GM23338 (cell line): Measurements from ENCODE around the gene KLK2. TPM values are rescaled to one million over a fixed set of nuclear protein-coding genes. Genes with fewer than 3 reads are reported as not detected.

Experiments used
- ATAC-seq: fragments of 200-7000 bp; cut with Tn5 transposase; 3 replicates; pipeline ENCODE4 v1.9.1; 2020
- DNase-seq: peaks from one replicate; pipeline ENCODE4 v3.0.0-alpha.2; 2015; ENCODE audit warnings: low spot score
- H2AFZ ChIP-seq: fragments of 200-600 bp; sonication (generic); 2 replicates; pipeline ENCODE4 v1.8.0; 2016; ENCODE audit warnings: antibody characterized with exemption, mild to moderate bottlenecking, moderate library complexity
- H3F3A ChIP-seq: fragments of 200-600 bp; sonication (generic); replicated peaks from 2 replicates; pipeline ENCODE4 v1.8.0; 2017; ENCODE audit warnings: antibody characterized with exemption, mixed run types, low read depth
- H3K27ac ChIP-seq: fragments of 200-600 bp; sonication (generic); 2 replicates; pipeline ENCODE4 v1.6.1; 2016; ENCODE audit warnings: low read depth
- H3K27me3 ChIP-seq: fragments of 200-600 bp; sonication (generic); 2 replicates; pipeline ENCODE4 v1.8.0; 2016; ENCODE audit warnings: mild to moderate bottlenecking, mixed run types, moderate library complexity; ENCODE audit not compliant: insufficient read depth
- H3K36me3 ChIP-seq: fragments of 200-600 bp; sonication (generic); 2 replicates; pipeline ENCODE4 v1.8.0; 2016; ENCODE audit warnings: mild to moderate bottlenecking; ENCODE audit not compliant: insufficient read depth
- H3K4me1 ChIP-seq: fragments of 200-600 bp; sonication (generic); 2 replicates; pipeline ENCODE4 v1.8.0; 2016; ENCODE audit warnings: mild to moderate bottlenecking, moderate library complexity; ENCODE audit not compliant: insufficient read depth
- H3K4me2 ChIP-seq: fragments of 200-600 bp; sonication (generic); 2 replicates; pipeline ENCODE4 v1.7.1; 2017; ENCODE audit warnings: mixed run types
- H3K4me3 ChIP-seq: fragments of 200-600 bp; sonication (generic); 2 replicates; pipeline ENCODE4 v1.6.1; 2016; ENCODE audit warnings: mixed run types
- H3K79me2 ChIP-seq: fragments of 200-600 bp; sonication (generic); replicated peaks from 2 replicates; pipeline ENCODE4 v1.8.0; 2017; ENCODE audit warnings: mild to moderate bottlenecking; ENCODE audit not compliant: insufficient read depth
- H3K9me2 ChIP-seq: fragments of 200-600 bp; sonication (generic); 2 replicates; pipeline ENCODE4 v1.8.0; 2017; ENCODE audit not compliant: insufficient read depth
- H4K20me1 ChIP-seq: fragments of 200-600 bp; sonication (generic); replicated peaks from 2 replicates; pipeline ENCODE4 v1.8.0; 2017; ENCODE audit warnings: mild to moderate bottlenecking; ENCODE audit not compliant: insufficient read depth
- H3K27ac Mint-ChIP-seq: 2 replicates; pipeline ENCODE4 v1.8.0; 2020; ENCODE audit warnings: inconsistent platforms, mild to moderate bottlenecking, moderate library complexity, mixed read lengths
- H3K27me3 Mint-ChIP-seq: 3 replicates; pipeline ENCODE4 v1.8.0; 2022; ENCODE audit warnings: low read depth, mild to moderate bottlenecking, moderate library complexity, mixed read lengths, inconsistent platforms; ENCODE audit not compliant: insufficient read depth, poor library complexity
- H3K36me3 Mint-ChIP-seq: 3 replicates; pipeline ENCODE4 v1.8.0; 2021; ENCODE audit warnings: low read depth, mild to moderate bottlenecking, inconsistent platforms, moderate library complexity, mixed read lengths
- H3K4me1 Mint-ChIP-seq: 3 replicates; pipeline ENCODE4 v1.8.0; 2020; ENCODE audit warnings: mild to moderate bottlenecking, inconsistent platforms, mixed read lengths
- H3K4me3 Mint-ChIP-seq: 3 replicates; pipeline ENCODE4 v1.8.0; 2021; ENCODE audit warnings: moderate library complexity, mild to moderate bottlenecking, inconsistent platforms, mixed read lengths
- H3K9me3 Mint-ChIP-seq: 3 replicates; pipeline ENCODE4 v1.8.0; 2020; ENCODE audit warnings: moderate library complexity, mild to moderate bottlenecking, inconsistent platforms, mixed read lengths
- CREB1 ChIP-seq: fragments of 250-450 bp; sonication (Bioruptor Pico); IDR thresholded peaks from 2 replicates; pipeline ENCODE4 v1.5.0; 2020; ENCODE audit warnings: low read depth, mild to moderate bottlenecking, moderate library complexity
- EZH2 ChIP-seq: fragments of 200-600 bp; sonication (generic); IDR thresholded peaks from one replicate; pipeline ENCODE4 v1.8.0; 2017; ENCODE audit warnings: antibody characterized with exemption, mild to moderate bottlenecking, low read depth; ENCODE audit not compliant: unreplicated experiment
- JUNB ChIP-seq: IDR thresholded peaks from one replicate; pipeline ENCODE4 v1.6.1; 2016; ENCODE audit warnings: antibody characterized with exemption; ENCODE audit not compliant: unreplicated experiment
- POLR2AphosphoS5 ChIP-seq: IDR thresholded peaks from 2 replicates; pipeline ENCODE4 v1.6.1; 2016; ENCODE audit warnings: antibody characterized with exemption, low read depth
- REST ChIP-seq: IDR thresholded peaks from one replicate; pipeline ENCODE4 v1.6.1; 2018; ENCODE audit warnings: antibody characterized with exemption; ENCODE audit not compliant: unreplicated experiment
- polyA plus RNA-seq: library from polyadenylated mRNA; unstranded; fragments of >200 nt; fragmentation: Nextera tagmentation; extraction: Ambion mirVana; gene quantifications from 2 replicates; pipeline ENCODE4 v1.2.1, GENCODE V29; 2016
- total RNA-seq: library from RNA; depleted of rRNA; stranded (reverse); fragments of >200 nt; shearing (Covaris generic); gene quantifications from 2 replicates; pipeline ENCODE4 v1.2.3, GENCODE V29; 2014
- TF ChIP-seq, protein P1 (sequence below), 2 experiments: fragments of 200-600 bp in 1 of 2; sonication (generic) in 1 of 2; conservative IDR thresholded peaks; 2 replicates each; pipeline versions ENCODE4 v1.5.1 to v1.6.1; 2016 to 2017; ENCODE audit warnings: antibody characterized with exemption in 2 of 2, low read depth in 2 of 2, mild to moderate bottlenecking in 2 of 2, moderate library complexity in 1 of 2

Gene KLK2
- total and polyA plus RNA-seq, 2 experiments from 2014 or later: 0.18 to 0.69 TPM

GRCh38 chr19:50876456-50876855 lies 3.2 kb downstream of the KLK2 start (continued):
- TF ChIP-seq REST (no peak), POLR2AphosphoS5 (no peak), CREB1 (CRISPR knock-in tag) (no peak), EZH2 (no peak)

DNA sequence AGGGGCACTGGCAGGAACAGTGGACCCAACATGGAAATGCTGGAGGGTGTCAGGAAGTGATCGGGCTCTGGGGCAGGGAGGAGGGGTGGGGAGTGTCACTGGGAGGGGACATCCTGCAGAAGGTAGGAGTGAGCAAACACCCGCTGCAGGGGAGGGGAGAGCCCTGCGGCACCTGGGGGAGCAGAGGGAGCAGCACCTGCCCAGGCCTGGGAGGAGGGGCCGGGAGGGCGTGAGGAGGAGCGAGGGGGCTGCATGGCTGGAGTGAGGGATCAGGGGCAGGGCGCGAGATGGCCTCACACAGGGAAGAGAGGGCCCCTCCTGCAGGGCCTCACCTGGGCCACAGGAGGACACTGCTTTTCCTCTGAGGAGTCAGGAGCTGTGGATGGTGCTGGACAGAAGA lies 4.1 kb downstream of the KLK2 start:
- no peaks in the 10 kb centered on the region for H4K20me1 ChIP-seq
- Mint-ChIP-seq H3K4me1 (no peaks in the 10 kb centered on the region), H3K27ac (no peak overlapping the region), H3K36me3 (peaks cover 22% of the 10 kb centered on the region), H3K4me3 (no peak overlapping the region), H3K27me3 (peaks cover 4% of the 10 kb centered on the region), H3K9me3 (peaks cover 13% of the 10 kb centered on the region)
- H3K4me2 ChIP-seq: peak overlapping the region; percentile 51; the same call in 1 of the 2 replicates
- peak; percentile 27 for DNase-seq
- H3K4me1 ChIP-seq: peaks cover 9% of the 10 kb centered on the region; the same call in 1 of the 2 replicates
- H3K27me3 ChIP-seq: no peaks in the 10 kb centered on the region
- ATAC-seq: peak; percentile 50
- H3F3A ChIP-seq: no peaks in the 10 kb centered on the region
- H2AFZ ChIP-seq: peak overlapping the region; percentile 94
- TF ChIP-seq, protein P1, sequence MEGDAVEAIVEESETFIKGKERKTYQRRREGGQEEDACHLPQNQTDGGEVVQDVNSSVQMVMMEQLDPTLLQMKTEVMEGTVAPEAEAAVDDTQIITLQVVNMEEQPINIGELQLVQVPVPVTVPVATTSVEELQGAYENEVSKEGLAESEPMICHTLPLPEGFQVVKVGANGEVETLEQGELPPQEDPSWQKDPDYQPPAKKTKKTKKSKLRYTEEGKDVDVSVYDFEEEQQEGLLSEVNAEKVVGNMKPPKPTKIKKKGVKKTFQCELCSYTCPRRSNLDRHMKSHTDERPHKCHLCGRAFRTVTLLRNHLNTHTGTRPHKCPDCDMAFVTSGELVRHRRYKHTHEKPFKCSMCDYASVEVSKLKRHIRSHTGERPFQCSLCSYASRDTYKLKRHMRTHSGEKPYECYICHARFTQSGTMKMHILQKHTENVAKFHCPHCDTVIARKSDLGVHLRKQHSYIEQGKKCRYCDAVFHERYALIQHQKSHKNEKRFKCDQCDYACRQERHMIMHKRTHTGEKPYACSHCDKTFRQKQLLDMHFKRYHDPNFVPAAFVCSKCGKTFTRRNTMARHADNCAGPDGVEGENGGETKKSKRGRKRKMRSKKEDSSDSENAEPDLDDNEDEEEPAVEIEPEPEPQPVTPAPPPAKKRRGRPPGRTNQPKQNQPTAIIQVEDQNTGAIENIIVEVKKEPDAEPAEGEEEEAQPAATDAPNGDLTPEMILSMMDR (conservative IDR thresholded peaks at IDR 0.05; ENCODE audit: low read depth in 2 of 2): 0 out of 4 replicates have a peak, but pooled peaks of 1 of the 2 experiments have one; percentile 3
- no peak for TF ChIP-seq JUNB
- no peaks in the 10 kb centered on the region for H3K9me2 ChIP-seq
- no peak overlapping the region for H3K4me3 ChIP-seq
- H3K36me3 ChIP-seq: no peaks in the 10 kb centered on the region
- H3K27ac ChIP-seq: no peak overlapping the region
- no peaks in the 10 kb centered on the region for H3K79me2 ChIP-seq

- Mint-ChIP-seq H3K4me3 (no peak overlapping the region), H3K27ac (no peak overlapping the region), H3K27me3 (peaks cover 6% of the 10 kb centered on the region), H3K36me3 (peaks cover 19% of the 10 kb centered on the region), H3K9me3 (peaks cover 28% of the 10 kb centered on the region), H3K4me1 (no peaks in the 10 kb centered on the region)
- no peaks in the 10 kb centered on the region for H4K20me1 ChIP-seq
- ATAC-seq (no peak), DNase-seq (no peak)
- H3K4me2 ChIP-seq: no peak overlapping the region
- peaks cover 9% of the 10 kb centered on the region; the same call in 1 of the 2 replicates for H3K4me1 ChIP-seq
- no peaks in the 10 kb centered on the region for H3K36me3 ChIP-seq
- no peak overlapping the region for H3K4me3 ChIP-seq
- H3K27me3 ChIP-seq: peaks cover 3% of the 10 kb centered on the region; the same call in 1 of the 2 replicates
- no peaks in the 10 kb centered on the region for H3K79me2 ChIP-seq
- H3K9me2 ChIP-seq: no peaks in the 10 kb centered on the region
- H2AFZ ChIP-seq: no peak overlapping the region
- H3K27ac ChIP-seq: no peak overlapping the region
- H3F3A ChIP-seq: no peaks in the 10 kb centered on the region
- TF ChIP-seq JUNB (no peak), CREB1 (CRISPR knock-in tag) (no peak), EZH2 (no peak)
Measured at GRCh38 chr19:50878851-50879250, 5.6 kb downstream of the KLK2 start.
